T-cell (primary cell): ENCODE measurements around the gene MAB21L4. TPM values are rescaled to one million over a fixed set of nuclear protein-coding genes. Genes with fewer than 3 reads are reported as not detected.

Experiments
- ATAC-seq, 4 experiments: fragments of 200-7000 bp in 3 of 4; fragments of 150-1000 bp in 1 of 4; cut with Tn5 transposase; replicated peaks in 1 of 4; 1 replicate in 3 of 4; 2 replicates in 1 of 4; pipeline ENCODE4 v1.10.0; 2021; ENCODE audit warnings: moderate library complexity in 3 of 4, mild to moderate bottlenecking in 2 of 4, moderate number of reproducible peaks in 1 of 4
- CTCF ChIA-PET, 2 donors: fragments of 300-600 bp; sonication (Branson Sonifier 250); formaldehyde crosslinking; loops; one replicate each; lab custom pipeline; 2022; ENCODE audit warnings: antibody characterized with exemption in 2 of 2; lab: Charles Lee
- POLR2A ChIA-PET, 2 donors: fragments of 300-600 bp; sonication (Branson Sonifier 250); formaldehyde crosslinking; loops; one replicate each; lab custom pipeline; 2022; ENCODE audit warnings: antibody characterized with exemption in 2 of 2; lab: Charles Lee
- DNase-seq, 35 experiments: peaks; one replicate each; pipeline versions ENCODE4 v3.0.0 to v3.0.0-alpha.2; 2013 to 2023
- H3K27ac ChIP-seq: one replicate; pipeline ENCODE4 v1.5.1; 2013; ENCODE audit warnings: low read length
- H3K27me3 ChIP-seq, 2 experiments: replicated peaks in 1 of 2; 1 replicate in 1 of 2; 2 replicates in 1 of 2; pipeline versions ENCODE4 v1.6.1 to v1.7.0; 2013; ENCODE audit warnings: low read length in 1 of 2, mixed read lengths in 1 of 2; ENCODE audit not compliant: control insufficient read depth in 2 of 2, insufficient read depth in 2 of 2; ENCODE audit errors: extremely low read depth in 1 of 2
- H3K36me3 ChIP-seq, 2 donors: 1 replicate in 1 of 2; 2 replicates in 1 of 2; pipeline versions ENCODE4 v1.6.1 to v1.7.0; 2013; ENCODE audit warnings: low read length in 1 of 2; ENCODE audit not compliant: control insufficient read depth in 2 of 2, insufficient read depth in 1 of 2; ENCODE audit errors: extremely low read depth in 1 of 2
- H3K4me1 ChIP-seq, 2 experiments: 1 replicate in 1 of 2; 2 replicates in 1 of 2; pipeline versions ENCODE4 v1.6.1 to v1.7.0; 2013; ENCODE audit warnings: low read length in 2 of 2, mixed read lengths in 1 of 2; ENCODE audit not compliant: insufficient read depth in 2 of 2, control insufficient read depth in 1 of 2; ENCODE audit errors: extremely low read depth in 1 of 2
- H3K4me3 ChIP-seq, 2 donors: 1 replicate in 1 of 2; 2 replicates in 1 of 2; pipeline versions ENCODE4 v1.5.1 to v1.7.0; 2013; ENCODE audit warnings: mild to moderate bottlenecking in 2 of 2, low read length in 1 of 2, moderate library complexity in 1 of 2; ENCODE audit not compliant: control insufficient read depth in 1 of 2; ENCODE audit errors: extremely low read depth in 1 of 2
- H3K9me3 ChIP-seq: 2 replicates; pipeline ENCODE4 v1.7.0; 2013
- H3K27ac Mint-ChIP-seq, 2 donors: one replicate each; pipeline ENCODE4 v1.8.0; 2020 to 2021; ENCODE audit warnings: mild to moderate bottlenecking in 2 of 2, mixed read lengths in 2 of 2
- H3K27me3 Mint-ChIP-seq, 2 donors: one replicate each; pipeline ENCODE4 v1.8.0; 2021 to 2022; ENCODE audit warnings: mixed read lengths in 2 of 2
- H3K36me3 Mint-ChIP-seq: one replicate; pipeline ENCODE4 v1.8.0; 2021; ENCODE audit warnings: mixed read lengths
- H3K4me1 Mint-ChIP-seq, 3 donors: one replicate each; pipeline ENCODE4 v1.8.0; 2020 to 2022; ENCODE audit warnings: mixed read lengths in 3 of 3, mild to moderate bottlenecking in 1 of 3
- H3K4me3 Mint-ChIP-seq, 3 donors: one replicate each; pipeline ENCODE4 v1.8.0; 2020 to 2022; ENCODE audit warnings: mild to moderate bottlenecking in 3 of 3, mixed read lengths in 3 of 3, moderate library complexity in 3 of 3
- H3K9me3 Mint-ChIP-seq, 3 donors: one replicate each; pipeline ENCODE4 v1.8.0; 2020 to 2022; ENCODE audit warnings: mixed read lengths in 3 of 3
- WGBS: methylation state at CpG from one replicate; pipeline ENCODE4 v1.1.5; 2013; ENCODE audit warnings: missing lambda C conversion rate; ENCODE audit not compliant: insufficient coverage; 5-methylcytosine and 5-hydroxymethylcytosine counted together
- total RNA-seq, 35 experiments: library from RNA in 6 of 35; stranded (reverse) in 6 of 35; fragments of 120-200 nt in 1 of 35; gene quantifications; one replicate each; pipeline versions ENCODE4 v1.2.1 to v1.2.4 and lab custom pipeline; 2013 to 2026

Gene MAB21L4
- total RNA-seq, 5 donors from 2014 or later (not counting 1 experiment from before 2014, with no cell fraction given), result not detected

DNA sequence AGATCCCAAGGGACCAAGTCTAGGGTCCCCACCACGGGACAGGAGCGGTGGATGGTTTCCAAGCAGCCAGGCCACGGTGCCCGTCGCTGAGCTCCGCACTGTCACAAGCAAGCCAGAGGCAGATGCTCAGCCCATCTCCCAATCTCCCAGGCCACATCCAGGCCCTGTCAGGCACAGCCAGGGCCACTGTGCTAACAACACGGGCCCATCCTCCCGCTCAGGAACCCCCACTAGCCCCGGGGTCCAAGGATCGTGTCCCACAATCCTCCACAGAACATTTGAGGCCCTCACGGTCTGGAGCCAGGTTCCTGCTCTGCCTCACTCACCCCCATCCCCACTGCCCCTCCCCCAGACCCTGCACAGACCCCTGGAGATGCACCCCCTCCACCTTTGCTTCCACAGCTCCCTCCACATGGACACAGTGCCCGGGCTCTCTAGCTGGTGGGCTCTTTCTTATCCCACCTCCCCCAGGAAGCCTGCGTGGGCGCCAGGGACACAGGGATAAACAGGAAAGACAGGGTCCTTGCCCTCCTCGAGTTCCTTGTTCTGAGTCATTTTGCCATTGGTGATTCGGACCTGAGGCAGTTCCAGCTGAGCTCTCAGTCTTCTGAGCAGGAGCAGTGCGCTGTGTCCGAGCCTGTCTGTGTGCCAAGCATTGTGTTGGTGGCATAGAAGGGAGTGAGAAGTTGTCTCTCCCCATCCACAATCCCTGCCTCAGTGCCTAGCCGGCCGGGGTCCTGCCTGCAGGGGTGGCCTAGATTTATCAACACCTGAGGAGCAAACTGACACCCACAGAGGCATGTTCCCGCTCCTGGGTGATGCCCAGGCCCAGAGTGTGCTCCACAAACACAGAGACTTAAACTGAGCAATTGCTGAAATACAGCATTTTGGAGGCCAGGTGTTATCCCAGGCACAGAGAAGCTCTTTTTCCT lies 17.2 kb upstream of the MAB21L4 start:
- WGBS, result 80% methylated on average over 18 of the region's 21 CpGs
- no peak overlapping the region for H3K27ac Mint-ChIP-seq
- Histone ChIP-seq H3K9me3 (no peaks in the 10 kb centered on the region), H3K27me3 (peaks cover 0 to 77% of the 10 kb centered on the region in 2 experiments), H3K4me3 (no peak overlapping the region), H3K36me3 (no peaks in the 10 kb centered on the region), H3K27ac (no peak overlapping the region), H3K4me1 (peaks cover 0 to 8% of the 10 kb centered on the region in 2 experiments)
- H3K9me3 Mint-ChIP-seq, result no peaks in the 10 kb centered on the region
- no peak for DNase-seq
- H3K4me1 Mint-ChIP-seq, result peaks cover 0 to 3% (median 0%) of the 10 kb centered on the region in 3 donors
- H3K36me3 Mint-ChIP-seq, result no peaks in the 10 kb centered on the region
- ChIA-PET POLR2A (no interaction called here), CTCF (no interaction called here)
- peaks cover 5 to 34% of the 10 kb centered on the region in 2 donors for H3K27me3 Mint-ChIP-seq
- no peak overlapping the region for H3K4me3 Mint-ChIP-seq
- no peak for ATAC-seq

DNA sequence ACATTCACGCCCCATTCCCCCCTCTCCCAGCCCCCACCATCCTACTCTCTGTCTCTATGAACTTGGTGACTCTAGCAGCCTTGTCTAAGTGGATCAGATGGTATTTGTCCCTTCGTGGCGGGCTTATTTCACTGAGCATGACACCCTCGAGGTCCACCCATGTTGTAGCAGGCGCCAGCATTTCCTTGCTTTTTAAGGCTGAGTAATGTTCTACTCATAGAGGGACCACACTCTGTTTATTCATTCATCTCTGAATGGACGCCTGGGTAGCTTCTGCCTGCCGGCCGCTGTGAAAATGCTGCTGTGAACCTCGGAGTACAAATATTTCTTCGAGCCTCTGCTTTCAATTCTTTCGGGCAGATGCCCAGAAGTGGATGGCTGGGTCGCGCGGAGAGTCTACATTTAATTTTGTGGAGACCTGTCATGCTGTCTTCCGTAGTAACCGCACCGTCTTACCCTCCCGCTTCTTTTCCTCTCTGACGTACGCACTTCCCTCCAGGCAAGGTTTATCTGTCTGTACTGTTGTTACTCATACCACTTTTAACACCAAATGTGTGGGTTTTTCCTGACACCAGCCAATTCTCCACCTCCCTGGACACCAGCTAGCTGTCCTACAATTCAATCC lies 15.8 kb upstream of the MAB21L4 start:
- H3K4me1 ChIP-seq, result peaks cover 0 to 8% of the 10 kb centered on the region in 2 experiments
- H3K36me3 Mint-ChIP-seq, result no peaks in the 10 kb centered on the region
- no peaks in the 10 kb centered on the region for H3K9me3 Mint-ChIP-seq
- no peak overlapping the region for H3K4me3 ChIP-seq
- peaks cover 0 to 3% (median 0%) of the 10 kb centered on the region in 3 donors for H3K4me1 Mint-ChIP-seq
- 81% methylated on average over 17 of the region's 20 CpGs for WGBS
- H3K27ac ChIP-seq, result no peak overlapping the region
- POLR2A ChIA-PET, result no interaction called here
- H3K9me3 ChIP-seq, result no peaks in the 10 kb centered on the region
- no peak overlapping the region for H3K4me3 Mint-ChIP-seq
- no peak overlapping the region for H3K27ac Mint-ChIP-seq
- H3K27me3 ChIP-seq, result peaks cover 0 to 72% of the 10 kb centered on the region in 2 experiments
- H3K36me3 ChIP-seq, result no peaks in the 10 kb centered on the region
- CTCF ChIA-PET, result no interaction called here
- ATAC-seq, result no peak
- DNase-seq, result no peak
- H3K27me3 Mint-ChIP-seq, result peaks cover 5 to 35% of the 10 kb centered on the region in 2 donors

DNA sequence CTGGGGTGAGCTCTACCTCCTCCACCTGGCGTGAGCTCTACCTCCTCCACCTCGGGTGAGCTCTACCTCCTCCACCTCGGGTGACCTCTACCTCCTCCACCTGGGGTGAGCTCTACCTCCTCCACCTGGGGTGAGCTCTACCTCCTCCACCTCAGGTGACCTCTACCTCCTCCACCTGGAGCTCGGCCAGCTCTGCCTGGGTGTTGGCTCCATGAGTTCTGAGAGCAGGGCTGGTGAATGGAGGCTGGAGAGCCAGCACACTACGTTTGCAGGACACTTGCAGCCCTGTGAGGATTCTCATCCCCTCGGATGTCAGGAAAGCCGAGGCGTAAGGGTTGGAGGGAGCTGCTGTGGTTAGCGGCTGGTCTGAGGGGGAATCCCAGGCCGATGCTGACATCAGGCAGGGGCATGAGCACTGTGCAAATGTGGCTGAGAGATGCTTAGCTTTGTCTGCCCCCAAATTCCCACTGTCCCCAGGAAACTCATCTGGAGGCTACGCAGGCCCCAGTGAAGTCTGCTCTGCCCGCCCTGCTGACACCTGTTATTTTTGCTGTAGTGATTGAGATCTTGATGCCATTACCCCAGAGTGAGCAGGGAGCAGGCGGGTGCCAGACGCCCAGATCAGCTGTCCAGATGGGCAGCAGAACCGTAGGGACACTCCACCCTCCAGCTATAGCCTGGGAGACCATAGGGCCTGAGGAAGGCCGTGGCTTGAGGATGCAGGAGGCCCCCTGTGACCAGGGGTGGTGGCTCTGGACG lies 13.4 kb upstream of the MAB21L4 start:
- CTCF ChIA-PET, result no interaction called here

DNA sequence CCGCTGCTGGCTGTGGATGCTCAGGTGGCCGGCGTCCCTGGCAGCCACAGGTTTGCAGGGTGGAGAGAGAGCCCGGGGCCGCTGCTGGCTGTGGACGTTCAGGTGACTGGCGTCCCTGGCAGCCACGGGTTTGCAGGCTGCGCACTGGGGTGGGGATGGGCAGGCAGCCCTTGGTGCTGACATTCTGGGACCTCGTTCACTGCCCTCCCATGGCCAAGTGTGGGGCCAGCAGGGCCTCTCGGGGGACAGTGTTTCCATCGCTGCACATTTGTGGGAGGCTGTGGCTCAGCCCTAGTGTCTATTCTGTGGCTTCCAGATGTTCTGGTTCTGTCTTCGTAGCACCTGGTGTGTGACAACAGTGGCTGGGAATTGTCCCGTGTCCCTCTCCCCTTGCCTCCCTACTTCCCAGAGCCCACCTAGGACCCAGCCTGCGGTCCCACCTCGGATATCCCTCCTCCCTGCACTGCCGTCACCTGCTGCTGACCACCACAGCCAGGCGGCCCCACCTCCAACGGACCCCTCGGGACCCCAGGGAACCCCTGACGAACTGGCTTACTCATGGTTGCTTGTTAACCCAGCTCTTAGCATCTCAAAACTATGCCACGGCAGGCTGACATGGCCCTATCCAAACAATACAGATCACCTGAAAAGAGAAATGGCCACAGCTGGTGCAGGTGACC lies 11.1 kb upstream of the MAB21L4 start:
- POLR2A ChIA-PET, result no interaction called here
- Histone ChIP-seq H3K9me3 (no peaks in the 10 kb centered on the region), H3K36me3 (no peaks in the 10 kb centered on the region), H3K4me3 (no peak overlapping the region), H3K27ac (no peak overlapping the region), H3K27me3 (peaks cover 0 to 44% of the 10 kb centered on the region in 2 experiments), H3K4me1 (no peaks in the 10 kb centered on the region)
- CTCF ChIA-PET, result no interaction called here
- Mint-ChIP-seq H3K27me3 (peaks cover 10 to 16% of the 10 kb centered on the region in 2 donors), H3K9me3 (no peaks in the 10 kb centered on the region), H3K4me3 (no peak overlapping the region), H3K27ac (no peak overlapping the region), H3K4me1 (no peaks in the 10 kb centered on the region), H3K36me3 (no peaks in the 10 kb centered on the region)
- no peak for DNase-seq
- WGBS, result 74% methylated on average over 21 of the region's 22 CpGs
- no peak for ATAC-seq

More for the DNA sequence above, 13.4 kb upstream of the MAB21L4 start:
- no peaks in the 10 kb centered on the region for H3K36me3 ChIP-seq
- Mint-ChIP-seq H3K27ac (no peak overlapping the region), H3K4me1 (no peaks in the 10 kb centered on the region), H3K27me3 (peaks cover 5 to 28% of the 10 kb centered on the region in 2 donors), H3K36me3 (no peaks in the 10 kb centered on the region), H3K4me3 (no peak overlapping the region), H3K9me3 (no peaks in the 10 kb centered on the region)
- POLR2A ChIA-PET, result no interaction called here
- H3K4me3 ChIP-seq, result no peak overlapping the region
- peaks cover 0 to 58% of the 10 kb centered on the region in 2 experiments for H3K27me3 ChIP-seq
- peaks cover 0 to 3% of the 10 kb centered on the region in 2 experiments for H3K4me1 ChIP-seq
- no peak for ATAC-seq
- WGBS, result 71% methylated on average over 13 of the region's 17 CpGs
- DNase-seq, result no peak
- no peaks in the 10 kb centered on the region for H3K9me3 ChIP-seq
- no peak overlapping the region for H3K27ac ChIP-seq

DNA sequence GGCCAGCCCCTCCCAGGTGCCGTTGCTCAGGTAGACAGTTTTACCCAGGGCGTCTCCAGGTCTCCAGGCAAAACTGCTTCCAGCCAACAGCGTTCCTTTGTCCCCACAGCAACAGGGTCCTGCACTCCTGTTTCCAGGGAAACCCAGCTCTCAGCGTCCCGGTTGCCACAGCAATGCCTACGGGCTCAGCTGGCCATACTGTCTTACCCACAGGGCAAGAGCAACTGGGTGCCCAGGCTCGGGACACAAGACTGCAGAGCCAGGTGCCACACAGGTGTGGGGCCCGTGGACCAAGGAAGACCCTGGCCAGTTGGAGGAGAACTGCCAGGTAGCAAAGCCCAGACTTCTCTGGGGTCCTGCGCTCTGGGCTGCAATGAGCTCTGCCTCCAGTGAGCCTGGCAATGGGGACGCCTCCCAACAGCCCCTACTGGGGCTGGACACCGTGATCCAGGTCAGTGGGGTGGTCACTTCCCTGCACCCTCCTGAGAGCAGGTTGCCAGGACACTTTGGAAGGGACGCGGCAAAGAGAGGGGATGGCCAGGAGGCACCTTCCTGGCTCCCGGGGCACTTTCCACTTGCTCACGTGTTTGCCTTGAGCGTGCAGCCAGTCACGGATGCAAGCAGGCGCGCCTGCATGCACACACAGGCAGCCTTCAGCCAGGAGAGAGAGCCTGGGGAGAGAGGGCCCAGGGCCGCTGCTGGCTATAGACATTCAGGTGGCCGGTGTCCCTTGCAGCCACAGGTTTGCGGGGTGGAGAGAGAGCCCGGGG lies 10.4 kb upstream of the MAB21L4 start, which contains the start of gene CROCC2:
TSS of gene CROCC2 (plus strand) at position 196 of the 770 bp plus-strand sequence. CDS start at position 374, 178 bp downstream.
- H3K36me3 Mint-ChIP-seq, result no peaks in the 10 kb centered on the region
- POLR2A ChIA-PET, result no interaction called here
- ATAC-seq (no peak), DNase-seq (no peak)
- WGBS, result 78% methylated on average over 22 of the region's 23 CpGs
- H3K27ac Mint-ChIP-seq, result no peak within 1 kb of the TSS
- H3K4me3 Mint-ChIP-seq, result no peak within 1 kb of the TSS
- Histone ChIP-seq H3K27me3 (peaks cover 0 to 37% of the 10 kb centered on the region in 2 experiments), H3K27ac (no peak within 1 kb of the TSS), H3K9me3 (no peaks in the 10 kb centered on the region), H3K36me3 (no peaks in the 10 kb centered on the region), H3K4me3 (no peak within 1 kb of the TSS), H3K4me1 (no peaks in the 10 kb centered on the region)
- H3K9me3 Mint-ChIP-seq, result no peaks in the 10 kb centered on the region
- CTCF ChIA-PET, result no interaction called here
- H3K4me1 Mint-ChIP-seq, result no peaks in the 10 kb centered on the region
- H3K27me3 Mint-ChIP-seq, result peaks cover 9 to 10% of the 10 kb centered on the region in 2 donors
